ENCODE data around the gene PANX1.

DNA sequence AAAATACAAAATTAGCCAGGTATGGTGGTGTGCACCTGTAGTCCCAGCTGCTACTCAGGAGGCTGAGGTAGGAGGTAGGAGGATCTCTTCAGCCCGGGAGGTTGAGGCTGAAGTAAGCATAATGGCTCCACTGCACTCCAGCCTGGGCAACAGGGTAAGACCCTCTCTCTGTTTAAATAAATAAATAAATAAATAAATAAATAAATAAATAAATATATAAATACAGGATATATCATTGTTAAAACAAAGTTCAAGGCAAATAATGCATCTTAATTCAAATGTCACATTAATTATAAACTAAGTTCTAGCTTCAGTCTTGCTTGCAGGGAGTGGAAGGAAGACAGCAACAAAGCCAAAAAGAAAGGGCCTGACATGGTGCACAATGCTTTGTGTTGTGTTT, 44.5 kb upstream of the PANX1 start:
- TF ChIP-seq, protein P1, sequence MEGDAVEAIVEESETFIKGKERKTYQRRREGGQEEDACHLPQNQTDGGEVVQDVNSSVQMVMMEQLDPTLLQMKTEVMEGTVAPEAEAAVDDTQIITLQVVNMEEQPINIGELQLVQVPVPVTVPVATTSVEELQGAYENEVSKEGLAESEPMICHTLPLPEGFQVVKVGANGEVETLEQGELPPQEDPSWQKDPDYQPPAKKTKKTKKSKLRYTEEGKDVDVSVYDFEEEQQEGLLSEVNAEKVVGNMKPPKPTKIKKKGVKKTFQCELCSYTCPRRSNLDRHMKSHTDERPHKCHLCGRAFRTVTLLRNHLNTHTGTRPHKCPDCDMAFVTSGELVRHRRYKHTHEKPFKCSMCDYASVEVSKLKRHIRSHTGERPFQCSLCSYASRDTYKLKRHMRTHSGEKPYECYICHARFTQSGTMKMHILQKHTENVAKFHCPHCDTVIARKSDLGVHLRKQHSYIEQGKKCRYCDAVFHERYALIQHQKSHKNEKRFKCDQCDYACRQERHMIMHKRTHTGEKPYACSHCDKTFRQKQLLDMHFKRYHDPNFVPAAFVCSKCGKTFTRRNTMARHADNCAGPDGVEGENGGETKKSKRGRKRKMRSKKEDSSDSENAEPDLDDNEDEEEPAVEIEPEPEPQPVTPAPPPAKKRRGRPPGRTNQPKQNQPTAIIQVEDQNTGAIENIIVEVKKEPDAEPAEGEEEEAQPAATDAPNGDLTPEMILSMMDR (IDR thresholded peaks at IDR 0.05): no peak
- TF ChIP-seq POLR2A (IDR thresholded peaks at IDR 0.05): no peak

Data from adrenal gland (tissue), 5 donors.